ENCODE results near the gene CTBS.
A peak's percentile ranks its signal among the peaks of the same experiment; 100 is the strongest.
"Not testable (repeated sequence)": the region's sequence is repeated elsewhere in the genome, so short reads cannot be mapped to it uniquely, and the experiment has no call there.

CTBS gene

DNA sequence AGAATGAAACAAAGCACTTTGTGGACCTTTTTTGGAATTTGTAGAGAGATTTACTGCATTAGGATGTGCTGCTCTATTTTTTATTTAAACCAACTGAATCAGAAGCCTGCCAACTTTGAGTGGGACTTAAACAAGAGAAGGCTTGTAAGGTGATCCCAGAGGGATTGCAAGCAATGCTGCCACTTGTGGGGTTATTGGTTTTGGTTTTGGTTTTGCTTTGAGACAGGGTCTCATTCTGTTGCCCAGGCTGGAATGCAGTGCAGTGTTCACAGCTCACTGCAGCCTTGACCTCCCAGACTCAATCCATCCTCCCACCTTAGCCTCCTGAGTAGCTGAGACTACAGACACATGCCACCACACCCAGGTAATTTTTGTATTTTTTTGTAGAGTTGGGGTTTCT, 35.6 kb downstream of the CTBS start:
- Histone ChIP-seq H3K4me1 (ENCODE audit: control insufficient read depth, insufficient read depth, low read length) (no peaks in the 10 kb centered on the region), H3K27me3 (ENCODE audit: control insufficient read depth, insufficient read depth, low read length) (no peaks in the 10 kb centered on the region), H3K9ac (ENCODE audit: low read depth, low read length) (no peak overlapping the region), H3K36me3 (ENCODE audit: control insufficient read depth, insufficient read depth, low read length) (no peaks in the 10 kb centered on the region), H3K9me3 (ENCODE audit: control insufficient read depth, insufficient read depth, low read length) (no peaks in the 10 kb centered on the region), H3K4me3 (ENCODE audit: low read depth, low read length) (no peak overlapping the region)

DNA sequence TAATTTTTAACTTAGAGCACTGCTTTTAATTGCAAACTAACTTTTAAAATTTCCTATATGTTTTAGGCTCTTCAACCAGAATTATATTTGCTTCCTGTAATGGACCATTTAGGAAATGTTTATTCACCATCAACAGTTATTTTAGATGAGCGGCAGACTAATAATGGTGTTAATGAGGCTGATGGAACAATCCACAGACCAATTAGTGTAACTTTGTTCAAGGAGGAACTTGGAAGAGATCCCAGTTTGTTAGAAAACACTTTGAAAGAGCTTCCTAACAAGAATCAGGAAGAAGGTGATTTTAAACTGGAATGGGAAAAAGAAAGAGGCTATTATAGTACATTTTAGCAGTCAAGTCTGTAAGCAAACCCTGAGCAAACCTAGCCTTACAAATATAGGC, 48.5 kb downstream of the CTBS start:
- H3K9ac ChIP-seq (ENCODE audit: low read depth, low read length): no peak overlapping the region
- no peaks in the 10 kb centered on the region for H3K36me3 ChIP-seq (ENCODE audit: control insufficient read depth, insufficient read depth, low read length)
- H3K9me3 ChIP-seq (ENCODE audit: control insufficient read depth, insufficient read depth, low read length): no peaks in the 10 kb centered on the region
- H3K4me1 ChIP-seq (ENCODE audit: control insufficient read depth, insufficient read depth, low read length): no peaks in the 10 kb centered on the region
- H3K27me3 ChIP-seq (ENCODE audit: control insufficient read depth, insufficient read depth, low read length): no peaks in the 10 kb centered on the region
- no peak overlapping the region for H3K4me3 ChIP-seq (ENCODE audit: low read depth, low read length)

DNA sequence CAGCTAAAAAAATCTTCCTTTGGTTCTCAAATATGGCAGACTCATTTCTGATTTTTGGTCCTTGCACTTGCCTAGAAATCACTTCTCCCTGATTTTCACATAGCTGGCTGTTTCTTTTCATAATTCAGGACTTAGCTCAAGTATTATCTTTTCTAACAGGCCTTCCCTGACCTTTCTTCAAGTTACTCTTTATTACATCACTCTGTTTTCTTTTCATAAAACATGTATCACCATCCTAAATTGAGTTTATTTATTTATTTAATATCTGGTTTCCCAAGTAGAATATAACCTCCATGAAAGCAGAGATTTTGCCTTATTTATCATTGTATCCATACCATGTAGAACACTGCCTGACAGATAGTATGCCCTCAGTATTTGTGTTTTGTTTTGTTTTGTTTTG, 49.6 kb downstream of the CTBS start:
- Histone ChIP-seq H3K4me1 (ENCODE audit: control insufficient read depth, insufficient read depth, low read length) (no peaks in the 10 kb centered on the region), H3K36me3 (ENCODE audit: control insufficient read depth, insufficient read depth, low read length) (no peaks in the 10 kb centered on the region), H3K4me3 (ENCODE audit: low read depth, low read length) (no peak overlapping the region), H3K27me3 (ENCODE audit: control insufficient read depth, insufficient read depth, low read length) (no peaks in the 10 kb centered on the region), H3K9me3 (ENCODE audit: control insufficient read depth, insufficient read depth, low read length) (no peaks in the 10 kb centered on the region), H3K9ac (ENCODE audit: low read depth, low read length) (no peak overlapping the region)

DNA sequence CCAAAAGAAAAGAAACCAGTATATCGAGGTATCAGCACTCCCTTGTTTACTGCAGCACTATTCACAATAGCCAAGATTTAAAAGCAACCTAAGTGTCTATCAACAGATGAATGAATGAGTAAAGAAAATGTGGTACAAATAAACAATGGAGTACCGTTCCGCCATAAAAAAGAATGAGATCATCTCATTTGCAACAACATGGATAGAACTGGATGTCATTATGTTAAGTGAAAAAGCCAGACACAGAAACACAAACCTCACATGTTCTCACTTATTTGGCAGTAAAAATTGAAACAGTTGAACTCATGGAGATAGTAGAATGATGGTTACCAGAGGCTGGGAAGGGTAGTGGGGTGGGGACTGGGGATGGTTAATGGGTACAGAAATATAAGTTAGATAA, 63.6 kb downstream of the CTBS start:
- Histone ChIP-seq H3K4me3 (ENCODE audit: low read depth, low read length) (no peak overlapping the region), H3K36me3 (ENCODE audit: control insufficient read depth, insufficient read depth, low read length) (peaks cover 2% of the 10 kb centered on the region), H3K4me1 (ENCODE audit: control insufficient read depth, insufficient read depth, low read length) (peaks cover 3% of the 10 kb centered on the region), H3K27me3 (ENCODE audit: control insufficient read depth, insufficient read depth, low read length) (no peaks in the 10 kb centered on the region), H3K9me3 (ENCODE audit: control insufficient read depth, insufficient read depth, low read length) (no peaks in the 10 kb centered on the region), H3K9ac (ENCODE audit: low read depth, low read length) (no peak overlapping the region)

DNA sequence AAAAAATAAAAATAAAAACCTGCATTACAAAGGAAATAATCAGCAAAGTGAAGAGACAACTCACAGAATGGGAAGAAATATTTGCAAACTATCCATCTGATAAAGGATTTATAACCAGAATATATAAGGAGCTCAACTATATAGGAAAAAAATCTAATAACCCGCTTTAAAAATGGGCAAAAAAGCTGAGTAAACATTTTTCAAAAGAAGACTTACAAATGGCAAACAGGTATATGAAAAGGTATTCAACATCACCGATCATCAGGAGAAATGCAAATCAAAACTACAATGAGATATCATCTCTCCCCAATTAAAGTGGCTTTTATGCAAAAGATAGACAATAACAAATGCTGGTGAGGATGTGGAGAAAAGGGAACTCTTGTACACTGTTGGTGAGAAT, 64.1 kb downstream of the CTBS start:
- Histone ChIP-seq H3K9ac (ENCODE audit: low read depth, low read length) (no peak overlapping the region), H3K4me1 (ENCODE audit: control insufficient read depth, insufficient read depth, low read length) (peaks cover 3% of the 10 kb centered on the region), H3K36me3 (ENCODE audit: control insufficient read depth, insufficient read depth, low read length) (peaks cover 4% of the 10 kb centered on the region), H3K4me3 (ENCODE audit: low read depth, low read length) (no peak overlapping the region), H3K9me3 (ENCODE audit: control insufficient read depth, insufficient read depth, low read length) (no peaks in the 10 kb centered on the region), H3K27me3 (ENCODE audit: control insufficient read depth, insufficient read depth, low read length) (no peaks in the 10 kb centered on the region)

DNA sequence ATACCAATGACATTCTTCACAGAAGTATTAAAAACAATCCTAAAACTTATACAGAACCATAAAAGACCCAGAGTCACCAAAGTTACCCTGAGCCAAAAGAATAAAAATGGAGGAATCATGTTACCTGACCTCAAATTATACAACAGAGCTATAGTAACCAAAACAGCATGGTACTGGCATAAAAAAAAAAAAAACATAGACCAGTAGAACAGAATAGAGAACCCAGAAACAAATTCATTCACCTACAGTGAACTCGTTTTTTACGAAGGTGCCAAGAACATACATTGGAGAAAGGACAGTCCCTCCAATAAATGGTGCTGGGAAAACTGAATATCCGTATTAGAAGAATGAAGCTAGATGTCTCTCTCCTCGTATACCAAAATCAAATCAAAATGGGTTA, 65.2 kb downstream of the CTBS start:
- peaks cover 3% of the 10 kb centered on the region for H3K4me1 ChIP-seq (ENCODE audit: control insufficient read depth, insufficient read depth, low read length)
- H3K9ac ChIP-seq (ENCODE audit: low read depth, low read length): no peak overlapping the region
- H3K36me3 ChIP-seq (ENCODE audit: control insufficient read depth, insufficient read depth, low read length): peaks cover 4% of the 10 kb centered on the region

DNA sequence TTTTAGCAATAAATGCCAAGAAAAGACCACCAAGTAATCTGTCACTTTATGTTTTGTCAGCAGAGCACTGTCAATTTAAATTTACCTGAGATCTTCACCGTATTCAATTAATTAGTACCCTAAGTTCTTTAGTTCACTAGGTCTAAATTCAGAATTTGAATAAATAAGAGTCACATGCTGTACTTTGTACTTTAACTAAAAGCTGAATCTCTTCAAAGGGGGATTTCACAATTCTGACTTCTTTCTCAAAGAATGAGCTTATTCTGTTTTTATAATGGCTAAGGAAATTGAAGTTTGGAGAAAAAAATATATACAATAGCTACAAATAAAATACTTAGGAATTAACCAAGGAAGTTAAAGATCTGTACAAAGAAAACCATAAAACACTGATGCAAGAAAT, 65.7 kb downstream of the CTBS start:
- H3K9me3 ChIP-seq (ENCODE audit: control insufficient read depth, insufficient read depth, low read length): no peaks in the 10 kb centered on the region
- H3K36me3 ChIP-seq (ENCODE audit: control insufficient read depth, insufficient read depth, low read length): peaks cover 4% of the 10 kb centered on the region
- no peak overlapping the region for H3K9ac ChIP-seq (ENCODE audit: low read depth, low read length)
- H3K27me3 ChIP-seq (ENCODE audit: control insufficient read depth, insufficient read depth, low read length): peaks cover 9% of the 10 kb centered on the region
- H3K4me3 ChIP-seq (ENCODE audit: low read depth, low read length): no peak overlapping the region
- H3K4me1 ChIP-seq (ENCODE audit: control insufficient read depth, insufficient read depth, low read length): peaks cover 5% of the 10 kb centered on the region

More for the DNA sequence above, 65.2 kb downstream of the CTBS start:
- no peaks in the 10 kb centered on the region for H3K9me3 ChIP-seq (ENCODE audit: control insufficient read depth, insufficient read depth, low read length)
- no peak overlapping the region for H3K4me3 ChIP-seq (ENCODE audit: low read depth, low read length)
- peaks cover 8% of the 10 kb centered on the region for H3K27me3 ChIP-seq (ENCODE audit: control insufficient read depth, insufficient read depth, low read length)

DNA sequence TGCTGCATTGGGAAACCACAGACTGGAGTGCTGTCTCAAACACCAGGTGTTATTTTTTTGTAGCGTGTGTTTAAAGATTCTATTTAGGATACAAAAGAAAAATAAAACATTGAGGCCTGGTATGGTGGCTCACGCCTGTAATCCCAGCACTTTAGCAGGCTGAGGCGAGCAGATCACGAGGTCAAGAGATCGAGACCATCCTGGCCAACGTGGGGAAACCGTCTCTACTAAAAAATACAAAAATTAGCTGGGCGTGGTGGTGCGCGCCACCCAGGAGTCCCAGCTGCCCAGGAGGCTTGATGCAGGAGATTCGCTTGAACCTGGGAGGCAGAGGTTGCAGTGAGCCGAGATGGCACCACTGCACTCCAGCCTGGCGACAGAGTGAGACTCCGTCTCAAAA, 66.4 kb downstream of the CTBS start:
- H3K4me3 ChIP-seq (ENCODE audit: low read depth, low read length); H3K36me3 ChIP-seq (ENCODE audit: control insufficient read depth, insufficient read depth, low read length); H3K4me1 ChIP-seq (ENCODE audit: control insufficient read depth, insufficient read depth, low read length); H3K27me3 ChIP-seq (ENCODE audit: control insufficient read depth, insufficient read depth, low read length); H3K9ac ChIP-seq (ENCODE audit: low read depth, low read length); H3K9me3 ChIP-seq (ENCODE audit: control insufficient read depth, insufficient read depth, low read length): not testable (repeated sequence)

DNA sequence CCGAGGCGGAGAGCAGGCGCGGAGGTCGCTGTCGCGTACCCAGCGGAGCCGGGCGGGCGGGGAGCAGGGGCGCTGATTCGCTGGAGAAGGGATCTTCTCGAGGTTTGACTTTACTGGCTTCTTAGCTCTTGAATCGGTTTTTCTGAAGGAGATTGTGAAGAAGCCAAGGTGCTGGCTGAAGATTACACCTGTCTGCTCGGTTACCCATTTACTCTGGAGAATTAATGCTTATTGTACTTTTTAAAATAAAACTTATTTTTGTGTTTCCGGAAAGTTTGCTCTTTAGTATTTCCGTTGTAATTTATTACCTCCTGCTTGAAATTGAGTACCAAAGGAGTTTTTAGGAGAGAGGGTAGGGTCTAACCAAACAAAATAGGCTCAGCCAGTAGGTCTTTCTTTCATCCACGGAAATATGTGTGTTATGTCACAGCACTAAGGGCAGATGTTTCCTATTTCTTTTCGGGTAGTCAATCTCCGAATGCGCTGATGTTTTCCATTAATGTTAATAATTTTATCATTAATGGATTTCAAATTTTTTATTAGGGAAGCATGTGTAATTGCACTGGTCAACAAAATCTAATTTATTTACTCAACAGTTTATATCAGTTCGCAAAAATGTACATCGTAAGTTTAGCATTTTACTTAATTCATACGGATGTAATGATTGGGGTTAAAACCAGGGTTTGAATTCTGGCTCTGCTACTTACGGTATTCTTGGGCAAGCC, 67.3 kb downstream of the CTBS start:
- Histone ChIP-seq H3K36me3 (ENCODE audit: control insufficient read depth, insufficient read depth, low read length) (peaks cover 4% of the 10 kb centered on the region), H3K27me3 (ENCODE audit: control insufficient read depth, insufficient read depth, low read length) (peaks cover 9% of the 10 kb centered on the region), H3K4me1 (ENCODE audit: control insufficient read depth, insufficient read depth, low read length) (peaks cover 5% of the 10 kb centered on the region), H3K9ac (ENCODE audit: low read depth, low read length) (no peak overlapping the region), H3K9me3 (ENCODE audit: control insufficient read depth, insufficient read depth, low read length) (no peaks in the 10 kb centered on the region), H3K4me3 (ENCODE audit: low read depth, low read length) (peak overlapping the region; percentile 62)

DNA sequence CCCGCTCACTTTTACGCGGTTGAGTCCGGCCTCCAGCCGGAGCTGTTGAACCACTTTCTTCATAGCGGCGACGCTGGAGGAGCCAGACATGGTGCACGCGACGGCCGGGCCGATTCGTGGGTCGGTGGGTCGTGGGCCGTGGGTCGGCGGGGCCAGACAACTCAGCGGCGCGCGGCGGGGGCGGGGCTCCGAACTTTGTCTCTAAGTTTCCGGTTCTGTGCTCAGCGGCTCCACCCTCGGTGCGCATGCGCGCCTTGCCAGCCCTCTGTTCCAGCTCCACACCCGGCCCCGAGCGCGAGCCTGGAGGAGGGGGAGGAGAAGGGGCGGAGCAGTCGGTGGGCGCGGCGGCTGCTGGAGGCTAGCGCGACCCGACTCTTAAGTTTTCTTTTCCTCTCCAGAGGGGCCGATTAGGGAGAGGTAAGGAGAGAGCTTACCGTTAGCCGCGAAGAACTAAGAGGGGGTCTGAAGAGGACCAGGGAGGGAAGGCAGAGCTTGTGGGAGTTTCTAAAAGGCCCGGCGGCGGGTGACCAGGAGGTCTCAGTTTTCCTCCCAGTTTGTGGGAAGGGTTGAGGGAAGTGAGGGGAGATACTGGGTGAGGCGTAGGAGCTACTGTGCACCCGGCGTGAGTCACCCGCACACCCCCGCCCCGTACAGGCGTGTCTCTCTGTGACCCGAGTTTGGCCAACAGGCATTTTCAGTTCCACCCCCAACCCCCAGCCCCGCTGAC, 68.1 kb downstream of the CTBS start, which contains the start of the genes GNG5 and SPATA1:
GNG5 (minus strand) TSS at position 580 of the 727 bp plus-strand sequence; CDS start at position 90, 490 bp downstream.
SPATA1 (plus strand) TSS at position 385 of the 727 bp plus-strand sequence. CDS start 9,974 bp downstream, outside the sequence.
- Histone ChIP-seq H3K36me3 (ENCODE audit: control insufficient read depth, insufficient read depth, low read length) (peaks cover 4% of the 10 kb centered on the region), H3K9ac (ENCODE audit: low read depth, low read length) (peak within 1 kb of the TSS; percentile 70), H3K4me1 (ENCODE audit: control insufficient read depth, insufficient read depth, low read length) (peaks cover 9% of the 10 kb centered on the region), H3K27me3 (ENCODE audit: control insufficient read depth, insufficient read depth, low read length) (peaks cover 9% of the 10 kb centered on the region), H3K4me3 (ENCODE audit: low read depth, low read length) (peak within 1 kb of the TSS; percentile 62), H3K9me3 (ENCODE audit: control insufficient read depth, insufficient read depth, low read length) (no peaks in the 10 kb centered on the region)

DNA sequence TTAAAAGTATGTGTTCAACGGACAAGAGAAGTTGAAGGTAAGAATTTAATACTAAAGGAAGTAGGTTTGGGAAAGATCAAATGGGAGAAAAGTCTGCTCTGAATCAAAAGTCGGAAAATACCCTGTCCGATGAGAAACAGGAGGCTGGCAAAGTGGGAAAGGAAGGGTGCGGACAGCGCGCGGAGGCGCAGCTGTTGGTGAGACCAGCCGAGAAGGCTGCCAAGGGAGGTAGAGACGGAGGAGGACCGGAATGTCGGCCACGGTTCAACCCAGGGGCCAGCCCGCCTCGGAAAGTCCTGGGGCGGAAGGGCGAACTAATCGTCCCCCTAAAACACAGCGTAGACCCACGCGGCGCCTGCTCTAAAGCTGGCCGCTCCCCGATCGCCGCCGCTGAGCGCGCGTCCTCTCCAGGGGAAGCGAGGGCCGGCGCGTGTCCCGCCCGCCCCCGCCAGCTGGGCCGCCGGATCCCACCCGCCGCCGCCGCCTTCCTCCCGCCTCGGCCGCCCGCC, 68.7 kb downstream of the CTBS start:
- Histone ChIP-seq H3K36me3 (ENCODE audit: control insufficient read depth, insufficient read depth, low read length) (peaks cover 4% of the 10 kb centered on the region), H3K9me3 (ENCODE audit: control insufficient read depth, insufficient read depth, low read length) (no peaks in the 10 kb centered on the region), H3K27me3 (ENCODE audit: control insufficient read depth, insufficient read depth, low read length) (peaks cover 9% of the 10 kb centered on the region), H3K4me1 (ENCODE audit: control insufficient read depth, insufficient read depth, low read length) (peaks cover 11% of the 10 kb centered on the region), H3K4me3 (ENCODE audit: low read depth, low read length) (peak overlapping the region; percentile 62), H3K9ac (ENCODE audit: low read depth, low read length) (peak overlapping the region; percentile 38)

Data from iPS-15b (cell line).